Epidermal melanocyte (primary cell): ENCODE data around the gene WNT9A.

ENCODE experiments used
- DNase-seq: peaks from one replicate; pipeline ENCODE4 v3.0.0; 2011; ENCODE audit warnings: low spot score; ENCODE audit not compliant: insufficient read length

WNT9A gene

DNA sequence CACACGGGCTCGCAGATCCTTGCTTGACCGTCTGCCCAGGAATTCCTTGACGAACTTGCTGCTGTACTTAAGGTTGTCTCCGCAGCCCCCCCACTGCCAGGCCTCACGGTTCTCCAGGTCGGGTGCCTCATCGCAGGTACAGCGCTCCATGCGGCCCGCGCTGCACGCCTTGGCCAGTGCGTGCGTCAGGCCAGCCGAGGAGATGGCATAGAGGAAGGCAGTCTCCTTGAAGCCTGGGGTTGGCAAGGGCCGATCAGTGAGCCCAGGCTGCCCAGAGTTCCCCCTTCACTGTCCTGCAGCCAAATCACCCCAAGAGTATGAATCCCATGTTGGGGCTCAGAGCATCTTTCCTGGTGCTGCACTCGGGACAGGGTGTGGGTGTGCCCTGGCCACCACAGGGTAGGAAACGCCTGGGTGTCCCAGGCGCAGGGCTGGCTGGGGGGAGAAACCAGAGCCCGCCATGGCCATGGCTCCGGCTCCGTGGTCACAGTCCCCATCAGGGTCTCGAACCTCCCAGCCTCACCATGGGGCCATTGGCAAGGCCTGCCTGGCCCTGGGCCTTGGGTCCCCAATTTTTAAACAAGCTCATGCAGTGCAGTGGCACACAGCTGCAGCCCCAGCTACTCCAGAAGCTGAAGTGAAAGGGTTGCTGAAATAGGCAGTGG is 23.4 kb downstream of the WNT9A start:
- DNase-seq: no peak

- DNase-seq: no peak
These were observed 24.2 kb downstream of the WNT9A start for GRCh38 chr1:227923353-227924167.

DNA sequence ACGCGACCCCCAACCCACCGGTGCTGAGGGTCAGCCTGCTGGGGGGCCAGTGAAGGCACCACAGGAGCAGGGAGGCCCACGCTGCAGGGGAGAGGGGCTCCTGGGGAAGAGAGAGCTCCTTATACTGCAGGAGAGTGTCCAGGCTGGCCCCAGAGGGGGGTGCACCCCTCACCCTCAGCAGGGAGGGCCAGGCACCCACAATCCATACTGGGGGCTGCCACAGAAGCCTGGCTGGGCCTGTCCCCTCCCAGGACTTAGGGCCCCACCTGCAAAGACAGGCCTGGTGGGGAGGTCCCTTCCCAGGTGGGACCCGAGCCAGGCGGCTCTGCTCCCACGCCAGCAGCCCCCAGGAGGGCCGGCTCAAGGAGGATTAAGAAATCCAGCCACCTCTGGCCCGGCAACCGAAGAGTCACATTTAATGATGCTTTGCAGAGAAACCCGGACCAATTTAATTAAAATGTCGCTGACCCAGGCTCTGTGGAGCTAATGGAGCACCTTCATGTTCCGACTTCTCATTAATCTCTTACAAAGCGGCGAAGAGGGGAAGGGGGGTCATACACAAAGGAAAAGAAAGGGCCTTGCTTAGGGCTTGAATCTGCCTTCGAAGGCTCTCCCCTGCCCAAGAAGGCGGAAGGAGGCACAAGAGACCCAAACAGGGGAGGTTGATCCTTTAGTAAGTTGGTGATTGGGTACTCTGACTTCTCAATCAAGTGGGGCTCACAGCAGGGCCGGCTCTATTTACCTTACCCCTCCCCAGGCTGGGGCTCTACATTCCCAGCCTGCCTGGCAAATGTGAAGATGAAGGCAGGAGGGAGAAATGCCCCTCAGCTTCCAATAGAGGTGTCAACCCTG is 25.0 kb downstream of the WNT9A start:
- DNase-seq: no peak

GRCh38 chr1:227921461-227922185 is 26.1 kb downstream of the WNT9A start:
- no peak for DNase-seq

DNA sequence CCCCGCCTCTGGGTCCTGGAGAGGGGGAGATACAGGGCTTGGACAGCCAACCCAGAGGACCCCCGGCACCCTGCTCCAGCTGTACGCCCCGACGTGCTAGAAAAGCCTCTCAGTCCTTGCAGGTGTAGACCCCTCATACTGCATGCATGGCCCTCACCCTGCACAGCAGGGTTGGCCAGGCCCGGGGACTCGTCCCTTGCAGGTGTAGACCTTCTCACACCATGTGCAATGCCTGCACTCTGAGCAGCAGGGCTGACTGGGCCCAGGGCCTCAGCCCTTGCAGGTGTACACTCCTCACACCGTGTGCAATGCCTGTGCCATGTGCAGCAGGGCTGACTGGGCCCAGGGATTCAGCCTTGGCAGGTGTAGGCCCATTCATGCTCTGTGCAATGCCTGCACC is 26.8 kb downstream of the WNT9A start:
- no peak for DNase-seq

GRCh38 chr1:227920426-227920825 is 27.3 kb downstream of the WNT9A start:
- no peak for DNase-seq

DNA sequence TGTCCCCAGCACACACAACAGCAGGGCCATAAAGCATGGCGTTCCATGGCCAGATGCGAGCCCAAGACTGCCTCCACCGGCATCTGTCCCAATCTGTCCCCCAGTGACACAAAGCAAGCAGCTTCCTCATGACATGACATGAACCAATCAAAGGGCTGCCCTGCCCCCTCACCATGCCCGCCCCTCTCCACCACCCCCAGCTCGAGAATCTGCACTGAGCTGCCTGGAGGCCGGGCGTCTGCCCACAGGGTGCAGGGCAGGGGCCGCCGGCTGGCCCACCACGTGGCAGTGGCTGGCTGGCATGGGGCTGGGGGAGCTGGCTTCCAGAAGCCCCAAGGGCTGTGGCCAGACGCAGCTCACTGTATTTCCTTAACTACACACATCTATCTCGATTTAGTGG is 27.8 kb downstream of the WNT9A start:
- no peak for DNase-seq

DNA sequence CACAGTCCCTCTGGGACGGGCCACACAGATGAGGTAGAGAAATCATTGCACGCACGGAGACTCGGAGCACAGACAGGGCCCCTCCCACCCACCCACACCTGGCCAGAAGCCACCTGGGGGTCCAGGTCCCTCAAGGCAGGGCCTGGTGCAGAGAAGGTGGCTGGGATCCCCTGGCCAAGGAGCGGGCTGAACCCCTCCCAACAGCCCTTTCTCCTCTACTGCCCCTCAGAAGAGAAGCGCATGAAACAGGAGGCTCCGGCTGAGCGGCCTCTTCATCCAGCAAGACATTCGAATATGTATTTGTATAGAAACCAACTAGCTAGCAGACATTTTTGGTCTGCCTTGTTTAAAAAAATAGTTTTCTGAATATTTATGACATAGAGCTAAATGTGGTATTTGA is 29.0 kb downstream of the WNT9A start:
- DNase-seq: no peak

DNA sequence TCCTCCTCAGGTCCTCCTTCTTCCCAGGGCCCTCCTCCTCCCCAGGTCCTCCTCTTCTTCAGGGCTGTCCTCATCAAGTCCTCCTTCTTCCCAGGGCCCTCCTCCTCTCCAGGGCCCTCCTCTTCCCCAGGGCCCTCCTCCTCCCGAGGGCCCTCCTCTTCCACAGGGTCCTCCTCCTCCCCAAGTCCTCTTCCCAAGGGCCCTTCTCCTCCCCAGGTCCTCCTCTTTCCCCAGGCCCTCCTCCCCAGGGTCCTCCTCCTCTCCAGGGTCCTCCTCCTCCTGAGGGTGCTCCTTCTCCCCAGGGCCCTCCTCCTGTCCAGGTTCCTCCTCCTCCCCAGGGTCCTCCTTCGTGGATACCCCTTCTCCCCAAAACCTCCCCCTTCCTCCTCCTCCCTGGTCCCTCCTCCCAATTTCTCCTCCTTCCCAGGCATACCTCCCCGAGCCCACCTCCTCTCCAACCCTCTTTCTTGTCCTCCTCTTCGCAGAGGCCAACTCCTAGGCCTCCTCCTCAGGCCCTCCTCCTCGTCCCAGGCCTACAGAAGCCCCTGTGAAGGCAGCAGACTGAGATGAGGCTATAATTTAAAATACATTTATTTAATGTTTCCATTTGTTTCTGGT is 29.5 kb downstream of the WNT9A start:
- no peak for DNase-seq

DNA sequence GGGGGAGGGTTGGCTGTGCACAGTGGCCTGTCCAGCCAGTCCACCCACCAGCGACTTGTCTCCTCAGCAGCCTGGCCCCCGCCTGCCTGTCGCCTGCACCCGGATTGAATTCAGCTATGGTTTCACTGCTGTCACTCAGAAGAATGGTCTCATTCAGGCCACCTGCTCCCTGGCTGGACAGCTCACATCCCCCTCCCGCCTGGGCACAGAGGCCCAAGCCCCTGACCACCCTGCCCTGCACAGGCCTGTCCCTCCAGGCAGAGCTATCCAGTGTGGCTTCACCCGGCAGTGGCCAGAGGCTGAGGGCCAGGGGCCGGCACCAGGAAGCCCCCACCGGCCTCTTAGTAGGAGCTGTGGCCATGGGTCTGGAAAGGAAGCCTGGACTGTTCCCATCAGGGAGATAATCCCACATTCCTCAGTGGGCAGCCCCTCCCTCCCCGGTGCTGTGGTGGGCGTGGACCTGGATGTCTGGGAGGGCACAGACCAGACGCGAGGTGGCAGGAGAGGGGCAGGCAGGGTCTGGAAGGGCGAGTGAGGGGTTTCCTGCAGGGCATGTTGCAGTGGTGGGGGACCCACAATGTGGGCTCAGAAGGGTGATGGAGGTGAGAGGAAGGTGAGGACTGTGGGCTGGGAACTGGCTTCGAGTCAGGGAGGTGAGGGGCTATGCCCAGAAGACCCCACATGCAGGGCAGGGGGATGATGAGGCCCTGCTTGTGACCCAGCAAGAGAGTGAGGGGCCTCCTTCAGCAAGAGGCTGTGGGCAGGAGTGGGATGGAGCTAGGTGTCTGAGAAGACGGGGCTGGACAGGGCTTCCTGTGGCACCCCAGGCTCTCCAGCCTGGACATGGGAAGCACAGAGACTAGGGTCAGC is 30.4 kb downstream of the WNT9A start:
- DNase-seq: no peak

DNA sequence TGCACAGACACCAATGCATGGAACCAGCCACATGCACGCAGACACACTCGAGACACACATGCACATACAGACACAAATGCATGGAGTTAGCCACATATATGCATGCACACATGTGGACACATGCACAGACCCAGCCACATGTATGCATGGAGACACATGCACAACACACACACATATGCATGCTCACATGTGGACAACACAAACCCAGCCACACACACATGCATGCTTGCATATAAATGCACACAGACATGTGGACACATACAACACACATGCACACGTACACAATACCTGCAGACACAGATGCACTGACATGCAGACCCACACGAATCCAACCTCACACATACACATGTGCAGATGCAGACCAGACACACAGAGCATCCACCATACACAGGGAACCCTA is 31.1 kb downstream of the WNT9A start:
- DNase-seq: no peak

DNA sequence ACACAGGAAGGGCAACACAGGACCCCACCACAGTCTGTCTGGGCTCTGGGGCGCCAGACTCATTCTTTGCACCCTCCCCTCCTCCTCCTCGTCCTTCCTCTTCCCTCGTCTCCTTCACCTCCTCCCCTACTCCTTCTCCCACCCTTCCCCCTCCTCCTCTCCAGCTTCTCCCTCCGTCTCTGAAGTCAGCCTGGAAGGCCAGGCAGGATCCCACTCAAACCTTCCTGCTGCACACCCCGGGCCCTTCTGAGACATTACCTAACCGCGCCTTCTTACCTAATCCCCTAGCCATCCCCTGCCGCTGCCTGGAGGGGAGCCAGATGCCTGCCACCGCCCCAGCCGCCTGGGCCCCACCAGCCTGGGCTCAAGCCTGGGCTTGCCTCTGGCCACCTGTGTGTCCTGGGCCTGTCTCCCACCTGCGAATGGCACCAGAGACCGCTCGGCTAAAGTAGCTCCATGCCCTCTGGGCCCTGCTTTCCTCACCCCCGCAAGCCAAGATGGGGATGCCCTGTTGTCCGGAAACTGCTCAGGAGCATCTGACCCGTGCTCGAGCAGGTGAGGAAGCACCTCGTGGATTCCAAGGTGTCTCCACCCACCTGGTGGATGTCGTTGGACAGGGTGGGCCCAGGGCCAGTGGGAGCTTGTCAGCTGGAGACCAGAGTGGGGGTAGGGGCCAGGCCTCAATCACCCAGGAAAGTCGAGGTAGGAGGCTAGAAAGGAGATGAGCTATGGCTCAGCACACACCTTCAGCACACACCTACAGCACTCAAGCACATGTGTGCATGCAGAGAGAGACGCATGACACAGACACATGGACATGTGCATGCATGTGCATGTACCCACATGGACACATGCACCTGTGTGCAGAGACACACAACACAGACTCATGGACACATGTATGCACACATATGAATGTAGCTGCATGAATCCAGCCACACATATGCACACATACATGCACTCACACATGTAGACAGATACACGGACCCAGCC is 31.9 kb downstream of the WNT9A start:
- no peak for DNase-seq

GRCh38 chr1:227914801-227915563 is 32.8 kb downstream of the WNT9A start:
- no peak for DNase-seq

- DNase-seq: no peak
These were observed 33.7 kb downstream of the WNT9A start for GRCh38 chr1:227913764-227914721.

GRCh38 chr1:227913396-227913763 is 34.4 kb downstream of the WNT9A start:
- DNase-seq: no peak

GRCh38 chr1:227912866-227913265 is 34.9 kb downstream of the WNT9A start:
- DNase-seq: peak; percentile 4

GRCh38 chr1:227911376-227911775 is 36.4 kb downstream of the WNT9A start:
- no peak for DNase-seq
